ENCODE results near the gene MAN1C1.

DNA sequence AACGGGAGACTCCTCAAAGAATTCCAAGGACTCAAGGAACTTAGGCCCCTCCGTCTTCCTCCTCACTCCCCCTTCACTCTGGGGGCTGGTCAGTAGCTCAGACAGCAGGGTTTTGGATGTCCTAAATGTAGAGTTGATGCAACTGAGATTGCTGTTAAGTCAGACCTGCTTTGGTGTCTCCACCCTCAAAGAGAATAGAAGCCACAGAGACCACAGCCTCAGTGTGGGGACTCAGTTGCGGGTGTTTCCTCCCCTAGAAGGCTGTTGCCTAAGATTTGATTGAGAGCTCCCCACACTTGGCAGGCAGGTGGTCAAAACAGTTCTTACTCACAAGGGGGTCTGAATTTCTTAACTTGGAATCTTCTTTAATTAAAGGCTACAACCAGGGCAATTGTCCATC is 7.6 kb downstream of the MAN1C1 start:
- TF ChIP-seq, protein P1, sequence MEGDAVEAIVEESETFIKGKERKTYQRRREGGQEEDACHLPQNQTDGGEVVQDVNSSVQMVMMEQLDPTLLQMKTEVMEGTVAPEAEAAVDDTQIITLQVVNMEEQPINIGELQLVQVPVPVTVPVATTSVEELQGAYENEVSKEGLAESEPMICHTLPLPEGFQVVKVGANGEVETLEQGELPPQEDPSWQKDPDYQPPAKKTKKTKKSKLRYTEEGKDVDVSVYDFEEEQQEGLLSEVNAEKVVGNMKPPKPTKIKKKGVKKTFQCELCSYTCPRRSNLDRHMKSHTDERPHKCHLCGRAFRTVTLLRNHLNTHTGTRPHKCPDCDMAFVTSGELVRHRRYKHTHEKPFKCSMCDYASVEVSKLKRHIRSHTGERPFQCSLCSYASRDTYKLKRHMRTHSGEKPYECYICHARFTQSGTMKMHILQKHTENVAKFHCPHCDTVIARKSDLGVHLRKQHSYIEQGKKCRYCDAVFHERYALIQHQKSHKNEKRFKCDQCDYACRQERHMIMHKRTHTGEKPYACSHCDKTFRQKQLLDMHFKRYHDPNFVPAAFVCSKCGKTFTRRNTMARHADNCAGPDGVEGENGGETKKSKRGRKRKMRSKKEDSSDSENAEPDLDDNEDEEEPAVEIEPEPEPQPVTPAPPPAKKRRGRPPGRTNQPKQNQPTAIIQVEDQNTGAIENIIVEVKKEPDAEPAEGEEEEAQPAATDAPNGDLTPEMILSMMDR (IDR thresholded peaks at IDR 0.05) = no peak
- TF ChIP-seq EZH2 (IDR thresholded peaks at IDR 0.05) = no peak

All from neural progenitor cell (in vitro differentiated cells).